ENCODE results near the gene DHX38. TPM values are rescaled to one million over a fixed set of nuclear protein-coding genes. Genes with fewer than 3 reads are reported as not detected.

DHX38 gene
- total and polyA plus RNA-seq, 2 experiments from 2014 or later: 32.9 to 42.2 TPM

DNA sequence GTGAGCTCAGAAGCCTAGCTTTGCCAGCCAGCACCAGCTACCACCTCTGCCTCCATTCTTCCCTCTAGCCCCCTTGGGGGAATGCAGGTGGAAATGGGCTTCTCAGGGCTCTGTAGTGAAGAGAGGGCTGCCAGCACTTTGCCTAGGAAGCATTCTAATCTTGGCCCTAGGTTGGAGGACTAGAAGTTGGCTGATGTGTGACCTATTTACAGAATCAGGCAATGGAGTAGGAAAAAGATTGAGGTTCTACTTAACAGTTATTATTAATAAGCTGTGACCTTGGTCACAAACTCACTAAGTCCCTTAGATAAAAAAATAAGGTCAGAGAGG is 19.9 kb downstream of the DHX38 start:
- Histone ChIP-seq H3K9me3 (ENCODE audit: low read depth) (no peaks in the 10 kb centered on the region), H3K4me3 (no peak overlapping the region), H4K20me1 (ENCODE audit: insufficient read depth, poor library complexity, severe bottlenecking) (no peaks in the 10 kb centered on the region), H3K4me1 (ENCODE audit: insufficient read depth) (no peaks in the 10 kb centered on the region), H3K79me2 (no peaks in the 10 kb centered on the region), H3K27me3 (no peaks in the 10 kb centered on the region), H3K9me2 (replicated peaks; ENCODE audit: insufficient read depth) (no peaks in the 10 kb centered on the region), H3K4me2 (no peak overlapping the region), H2AFZ (no peak overlapping the region), H3K36me3 (replicated peaks; ENCODE audit: insufficient read depth, low read depth) (no peaks in the 10 kb centered on the region), H3K27ac (no peak overlapping the region)
- TF ChIP-seq EZH2phosphoT487 (IDR thresholded peaks at IDR 0.05; ENCODE audit: low read depth, severe bottlenecking, unreplicated experiment) (no peak), EZH2 (IDR thresholded peaks at IDR 0.05; ENCODE audit: borderline replicate concordance) (no peak)
- TF ChIP-seq, protein P1, sequence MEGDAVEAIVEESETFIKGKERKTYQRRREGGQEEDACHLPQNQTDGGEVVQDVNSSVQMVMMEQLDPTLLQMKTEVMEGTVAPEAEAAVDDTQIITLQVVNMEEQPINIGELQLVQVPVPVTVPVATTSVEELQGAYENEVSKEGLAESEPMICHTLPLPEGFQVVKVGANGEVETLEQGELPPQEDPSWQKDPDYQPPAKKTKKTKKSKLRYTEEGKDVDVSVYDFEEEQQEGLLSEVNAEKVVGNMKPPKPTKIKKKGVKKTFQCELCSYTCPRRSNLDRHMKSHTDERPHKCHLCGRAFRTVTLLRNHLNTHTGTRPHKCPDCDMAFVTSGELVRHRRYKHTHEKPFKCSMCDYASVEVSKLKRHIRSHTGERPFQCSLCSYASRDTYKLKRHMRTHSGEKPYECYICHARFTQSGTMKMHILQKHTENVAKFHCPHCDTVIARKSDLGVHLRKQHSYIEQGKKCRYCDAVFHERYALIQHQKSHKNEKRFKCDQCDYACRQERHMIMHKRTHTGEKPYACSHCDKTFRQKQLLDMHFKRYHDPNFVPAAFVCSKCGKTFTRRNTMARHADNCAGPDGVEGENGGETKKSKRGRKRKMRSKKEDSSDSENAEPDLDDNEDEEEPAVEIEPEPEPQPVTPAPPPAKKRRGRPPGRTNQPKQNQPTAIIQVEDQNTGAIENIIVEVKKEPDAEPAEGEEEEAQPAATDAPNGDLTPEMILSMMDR (IDR thresholded peaks at IDR 0.05; ENCODE audit: poor library complexity): no peak
- no peak for DNase-seq (ENCODE audit: low spot score)

DNA sequence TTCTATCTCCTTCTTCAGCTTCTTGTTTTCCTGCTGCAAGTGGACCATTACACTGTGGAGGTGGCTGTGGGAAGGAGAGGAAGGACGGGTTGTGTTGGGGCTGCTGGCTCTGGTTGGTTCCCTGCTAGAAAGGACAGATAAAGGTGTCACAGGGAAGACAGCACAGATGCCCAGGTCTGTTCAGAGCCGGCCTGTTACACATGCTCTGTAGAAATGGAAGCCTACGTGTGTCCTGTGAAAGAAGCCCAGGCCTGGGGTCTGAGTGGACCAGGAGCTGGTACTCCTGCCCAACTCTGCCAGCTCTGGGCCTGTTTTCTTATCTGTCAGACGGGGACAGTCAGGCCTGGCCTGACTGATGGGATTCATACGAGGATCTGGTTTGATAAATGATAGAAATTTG is 26.4 kb downstream of the DHX38 start:
- Histone ChIP-seq H3K9me2 (replicated peaks; ENCODE audit: insufficient read depth) (no peaks in the 10 kb centered on the region), H3K4me3 (no peak overlapping the region), H3K79me2 (no peaks in the 10 kb centered on the region), H3K4me1 (ENCODE audit: insufficient read depth) (peaks cover 1% of the 10 kb centered on the region), H3K27ac (no peak overlapping the region), H3K36me3 (replicated peaks; ENCODE audit: insufficient read depth, low read depth) (no peaks in the 10 kb centered on the region), H3K4me2 (no peak overlapping the region), H4K20me1 (ENCODE audit: insufficient read depth, poor library complexity, severe bottlenecking) (no peaks in the 10 kb centered on the region), H3K9me3 (ENCODE audit: low read depth) (no peaks in the 10 kb centered on the region), H3K27me3 (no peaks in the 10 kb centered on the region), H2AFZ (no peak overlapping the region)
- no peak for DNase-seq (ENCODE audit: low spot score)
- TF ChIP-seq, protein P1 (IDR thresholded peaks at IDR 0.05; ENCODE audit: poor library complexity): no peak
- TF ChIP-seq EZH2phosphoT487 (IDR thresholded peaks at IDR 0.05; ENCODE audit: low read depth, severe bottlenecking, unreplicated experiment): no peak
- no peak for TF ChIP-seq EZH2 (IDR thresholded peaks at IDR 0.05; ENCODE audit: borderline replicate concordance)
- WGBS (ENCODE audit: low lambda C conversion rate, missing lambda C conversion rate): 95% methylated on average over 5 of the region's 5 CpGs

DNA sequence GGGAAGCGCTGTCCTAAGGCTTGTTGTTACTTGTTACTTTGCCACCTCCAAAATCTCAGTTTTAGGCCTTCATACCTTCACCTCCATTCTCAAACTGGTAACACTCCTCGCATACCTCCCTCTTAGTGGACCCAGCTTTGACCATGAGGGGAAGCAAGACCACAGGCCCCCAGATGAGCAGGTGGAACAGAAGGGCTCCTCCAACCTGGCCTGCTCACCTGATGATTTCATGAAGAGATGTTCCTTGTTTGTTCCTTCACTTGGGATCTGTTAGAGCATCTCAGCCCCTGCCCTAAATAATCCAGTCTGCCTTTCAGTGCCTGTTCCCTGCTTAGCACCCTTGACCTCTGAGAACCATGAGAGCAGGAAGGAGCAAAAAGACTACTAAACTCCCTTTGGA is 28.7 kb downstream of the DHX38 start:
- TF ChIP-seq EZH2phosphoT487 (IDR thresholded peaks at IDR 0.05; ENCODE audit: low read depth, severe bottlenecking, unreplicated experiment) (no peak), EZH2 (IDR thresholded peaks at IDR 0.05; ENCODE audit: borderline replicate concordance) (no peak)
- TF ChIP-seq, protein P1 (IDR thresholded peaks at IDR 0.05; ENCODE audit: poor library complexity): no peak
- no peak for DNase-seq (ENCODE audit: low spot score)
- H3K4me1 ChIP-seq (ENCODE audit: insufficient read depth): peaks cover 8% of the 10 kb centered on the region
- no peaks in the 10 kb centered on the region for H3K36me3 ChIP-seq (replicated peaks; ENCODE audit: insufficient read depth, low read depth)
- no peak overlapping the region for H3K27ac ChIP-seq
- WGBS (ENCODE audit: low lambda C conversion rate, missing lambda C conversion rate): 98% methylated on average over 2 of the region's 2 CpGs
- H3K4me3 ChIP-seq: no peak overlapping the region
- no peaks in the 10 kb centered on the region for H3K27me3 ChIP-seq
- H3K4me2 ChIP-seq: no peak overlapping the region
- H3K9me2 ChIP-seq (replicated peaks; ENCODE audit: insufficient read depth): no peaks in the 10 kb centered on the region
- no peaks in the 10 kb centered on the region for H3K79me2 ChIP-seq
- no peaks in the 10 kb centered on the region for H3K9me3 ChIP-seq (ENCODE audit: low read depth)
- H2AFZ ChIP-seq: no peak overlapping the region
- H4K20me1 ChIP-seq (ENCODE audit: insufficient read depth, poor library complexity, severe bottlenecking): no peaks in the 10 kb centered on the region

DNA sequence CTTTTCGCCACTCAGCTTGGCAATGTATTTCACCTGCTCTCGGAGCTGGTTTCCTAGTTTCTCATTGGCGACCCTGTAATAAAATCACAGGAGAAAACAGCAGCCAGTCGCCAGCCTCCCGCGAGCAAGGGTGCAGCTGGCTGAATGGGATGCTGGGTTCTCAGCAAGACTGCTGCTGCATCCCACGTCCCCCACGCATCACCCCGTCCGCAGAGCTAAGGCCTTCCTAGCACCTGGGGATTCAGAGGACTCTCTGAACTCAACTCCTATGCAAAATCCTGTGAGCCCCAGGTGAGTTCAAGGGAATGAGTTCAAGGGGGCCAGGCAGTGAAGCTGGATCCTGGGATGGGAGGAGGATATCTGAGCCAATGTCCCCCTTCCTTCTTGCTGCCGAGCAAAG is 29.3 kb downstream of the DHX38 start:
- H3K79me2 ChIP-seq: no peaks in the 10 kb centered on the region
- no peak overlapping the region for H2AFZ ChIP-seq
- no peak overlapping the region for H3K4me3 ChIP-seq
- no peaks in the 10 kb centered on the region for H3K9me3 ChIP-seq (ENCODE audit: low read depth)
- H4K20me1 ChIP-seq (ENCODE audit: insufficient read depth, poor library complexity, severe bottlenecking): no peaks in the 10 kb centered on the region
- no peak for TF ChIP-seq EZH2phosphoT487 (IDR thresholded peaks at IDR 0.05; ENCODE audit: low read depth, severe bottlenecking, unreplicated experiment)
- no peak for TF ChIP-seq EZH2 (IDR thresholded peaks at IDR 0.05; ENCODE audit: borderline replicate concordance)
- TF ChIP-seq, protein P1 (IDR thresholded peaks at IDR 0.05; ENCODE audit: poor library complexity): no peak
- 90% methylated on average over 11 of the region's 11 CpGs for WGBS (ENCODE audit: low lambda C conversion rate, missing lambda C conversion rate)
- peaks cover 8% of the 10 kb centered on the region for H3K4me1 ChIP-seq (ENCODE audit: insufficient read depth)
- no peak overlapping the region for H3K27ac ChIP-seq
- no peak for DNase-seq (ENCODE audit: low spot score)
- H3K27me3 ChIP-seq: no peaks in the 10 kb centered on the region
- H3K4me2 ChIP-seq: no peak overlapping the region
- no peaks in the 10 kb centered on the region for H3K9me2 ChIP-seq (replicated peaks; ENCODE audit: insufficient read depth)
- H3K36me3 ChIP-seq (replicated peaks; ENCODE audit: insufficient read depth, low read depth): no peaks in the 10 kb centered on the region
